HG02610 (cell line): Measurements from ENCODE around the gene CCDC80.
A peak's percentile ranks its signal among the peaks of the same experiment; 100 is the strongest.

Source experiments
- ATAC-seq: cut with Tn5 transposase; IDR thresholded peaks from one replicate; pipeline ENCODE4 v1.9.1; 2021; ENCODE audit warnings: mild to moderate bottlenecking, moderate library complexity; ENCODE audit not compliant: unreplicated experiment

CCDC80 gene

DNA sequence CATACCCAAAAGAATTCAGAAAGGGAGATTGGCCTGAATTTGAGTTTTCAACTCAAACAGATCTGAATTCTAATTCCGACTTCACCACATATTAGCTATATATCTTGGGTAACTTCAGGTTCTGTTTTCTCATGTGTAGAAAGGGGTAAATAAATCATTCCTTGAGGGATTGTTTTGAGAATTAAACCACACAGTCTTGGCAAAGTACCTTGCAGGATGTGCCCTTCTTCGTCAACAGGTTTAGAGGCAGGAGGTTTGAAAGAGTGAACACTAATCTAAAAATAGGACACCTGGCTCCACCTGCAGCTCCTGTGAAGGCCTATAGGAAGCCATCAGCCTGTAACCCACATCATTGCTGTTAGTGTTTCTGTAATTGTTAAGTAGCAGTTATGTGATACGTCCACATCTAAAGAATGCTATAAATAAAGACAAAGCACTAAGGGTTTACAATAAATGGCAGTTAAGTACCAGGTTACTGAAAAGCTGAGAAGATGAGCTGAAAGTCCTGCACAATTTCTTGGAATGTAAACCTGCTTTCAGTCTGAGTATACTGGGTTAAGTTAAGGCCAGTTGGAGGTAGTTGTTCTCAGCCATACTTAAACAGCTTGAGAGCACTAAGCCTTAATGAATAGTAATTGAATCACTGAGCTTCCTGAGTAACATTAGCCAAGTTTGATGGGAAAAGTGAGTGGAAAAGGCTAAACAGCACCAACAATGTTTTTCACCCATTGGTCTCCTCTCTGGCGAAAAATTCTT, 6.0 kb downstream of the CCDC80 start:
- ATAC-seq: no peak

DNA sequence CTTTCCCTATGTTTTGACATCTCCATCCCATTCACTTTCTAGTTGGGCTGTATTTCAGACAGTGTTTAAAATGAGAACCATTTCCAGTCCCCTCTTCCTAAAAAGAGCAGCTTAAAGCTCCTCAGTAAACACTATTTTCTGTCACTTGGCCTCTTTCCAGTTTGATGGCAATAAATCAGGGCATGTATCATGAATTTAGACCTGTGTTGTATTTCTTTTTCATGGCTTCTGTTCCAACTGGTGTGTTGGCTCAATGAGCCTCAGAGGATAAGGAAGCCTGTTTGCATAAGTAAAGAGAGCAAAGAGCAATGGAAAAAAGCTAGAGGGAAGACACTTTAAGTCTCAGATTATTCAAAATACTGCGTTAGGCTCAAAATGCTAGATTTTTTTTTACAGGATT, 7.2 kb downstream of the CCDC80 start:
- no peak for ATAC-seq

DNA sequence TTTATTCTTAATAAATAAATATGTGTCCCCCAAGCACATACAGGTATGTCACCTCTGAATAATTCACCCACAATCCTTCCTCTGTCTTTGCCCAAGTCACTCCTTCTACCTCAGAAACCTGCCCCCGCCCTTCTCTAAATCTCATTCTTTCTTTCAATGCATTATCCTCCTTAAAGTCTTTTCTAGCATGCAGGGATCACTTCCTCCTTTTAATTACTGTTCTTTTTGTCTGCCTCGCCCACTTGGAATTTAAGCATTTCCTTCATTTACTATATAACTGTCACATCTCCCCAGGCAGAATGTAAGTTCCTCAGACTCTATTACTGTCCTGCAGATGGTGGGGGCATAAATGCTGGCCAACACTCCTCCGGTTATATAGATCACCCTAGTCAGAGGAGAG, 7.8 kb downstream of the CCDC80 start:
- ATAC-seq: no peak

DNA sequence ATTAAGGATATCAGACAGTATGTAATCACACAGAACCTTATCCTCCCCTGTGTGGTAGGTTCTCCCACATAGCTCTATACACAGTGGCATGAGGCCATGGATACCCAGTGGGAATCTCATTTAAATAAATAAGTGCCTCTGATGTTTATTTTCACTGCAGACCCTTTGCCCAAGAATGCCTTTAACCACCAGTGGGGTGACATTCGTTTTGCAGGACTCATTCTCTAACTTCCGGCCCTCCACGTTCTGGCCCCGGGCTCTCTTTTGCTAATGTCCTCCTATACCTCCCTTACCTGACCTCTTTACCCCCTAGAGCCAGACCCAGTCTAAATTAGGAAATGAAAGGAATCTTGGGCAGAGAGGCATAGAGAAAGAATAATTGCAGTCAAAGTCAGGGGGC, 8.3 kb downstream of the CCDC80 start:
- no peak for ATAC-seq

DNA sequence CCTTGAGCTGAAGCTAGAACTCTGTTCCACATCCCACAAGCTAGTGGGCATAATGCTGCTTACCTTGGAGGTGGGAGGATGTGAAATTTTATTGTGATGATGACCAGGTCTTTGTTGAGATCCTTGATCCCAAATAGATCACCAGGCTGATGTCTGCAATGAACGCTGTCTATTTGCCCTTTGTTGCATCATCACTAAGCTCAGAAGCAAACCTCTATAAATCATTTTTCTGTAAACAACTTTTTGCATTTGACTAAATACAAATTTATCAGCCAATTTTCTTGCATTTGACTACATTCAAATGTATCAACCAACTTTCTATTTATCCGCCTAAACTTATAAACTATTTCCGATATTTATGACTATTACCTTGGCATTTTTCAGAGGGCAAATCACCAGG, 9.7 kb downstream of the CCDC80 start:
- no peak for ATAC-seq

DNA sequence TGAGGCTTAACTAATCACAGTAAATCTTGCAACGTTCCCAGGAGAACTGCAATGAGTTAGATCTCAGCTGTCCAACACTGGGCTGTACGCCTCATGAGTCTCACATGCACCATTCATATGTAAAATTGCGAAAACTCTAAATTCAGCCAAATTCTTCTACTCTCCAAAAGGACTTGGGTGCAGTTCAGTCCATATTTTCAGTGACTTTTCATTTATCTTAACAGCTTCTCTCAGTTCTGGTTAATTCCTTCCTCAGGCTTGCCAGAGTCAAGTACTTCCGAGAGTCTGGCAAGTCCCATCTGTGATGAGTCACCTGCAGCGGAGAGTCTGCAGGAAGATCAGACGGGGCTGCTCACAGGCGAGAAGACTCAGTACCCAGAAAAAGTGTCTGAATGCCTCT, 11.5 kb downstream of the CCDC80 start:
- ATAC-seq: peak; percentile 75

DNA sequence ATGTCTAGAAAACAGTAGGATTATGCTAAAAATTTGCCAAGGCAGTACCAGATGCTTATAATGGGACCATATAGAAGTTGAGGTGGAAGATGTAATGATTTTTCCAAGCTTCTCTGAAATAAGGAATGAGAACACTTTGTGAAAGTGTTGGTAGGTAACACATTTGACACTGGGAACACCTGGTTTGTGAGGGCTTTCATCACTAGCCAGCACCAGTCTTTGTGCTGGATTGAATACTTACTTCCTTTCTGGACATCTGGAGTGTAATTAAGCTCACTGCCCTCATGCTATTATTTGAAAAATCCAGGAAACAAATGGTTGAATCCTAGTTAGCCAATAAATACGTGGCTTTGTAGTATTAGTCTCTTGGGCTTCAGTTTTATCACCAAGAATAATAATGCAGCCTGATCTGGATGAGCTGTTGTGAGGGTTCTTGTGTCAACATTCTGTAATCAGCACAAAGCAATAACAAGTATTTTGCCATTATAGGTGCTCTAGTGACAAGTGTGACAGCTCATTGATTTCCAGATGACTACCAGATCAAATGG, 12.9 kb downstream of the CCDC80 start:
- ATAC-seq: no peak

DNA sequence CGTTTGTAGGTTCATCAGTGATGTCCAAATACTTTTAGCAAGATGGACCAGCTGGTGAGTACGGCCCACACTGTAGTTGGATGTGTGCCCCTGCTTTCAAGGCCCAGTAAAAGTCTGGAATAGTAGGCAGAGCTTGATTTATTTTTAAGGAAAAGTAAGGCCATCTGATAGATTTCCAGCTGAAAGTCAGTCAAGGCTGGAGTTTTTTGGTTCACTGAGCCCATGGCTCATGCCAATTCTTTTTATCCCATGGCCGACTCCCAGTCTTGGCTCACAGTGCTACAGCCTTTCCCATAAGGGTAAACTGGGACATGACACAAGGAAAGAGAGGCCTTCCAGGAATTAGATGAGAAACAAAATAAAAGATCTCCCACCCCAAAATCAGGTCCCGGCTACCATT, 13.5 kb downstream of the CCDC80 start:
- no peak for ATAC-seq

DNA sequence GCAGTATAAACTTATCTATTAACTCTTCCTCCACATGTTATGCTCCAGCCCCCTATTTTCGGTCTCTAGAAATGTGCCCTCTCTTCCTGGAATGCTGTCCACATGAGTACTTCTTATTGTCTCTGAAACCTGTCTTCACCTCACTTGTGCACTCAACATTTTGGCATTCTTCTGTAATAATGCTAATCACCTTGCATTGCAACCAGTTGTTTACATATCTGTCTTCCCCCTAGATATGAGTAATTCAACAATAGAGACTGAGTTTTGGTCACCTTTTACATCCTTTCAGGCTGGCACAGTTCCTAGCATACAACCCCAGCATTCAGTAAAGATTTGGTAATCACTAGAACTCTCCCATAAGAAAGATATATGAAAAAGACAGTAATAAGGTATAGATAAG, 17.2 kb downstream of the CCDC80 start:
- no peak for ATAC-seq

DNA sequence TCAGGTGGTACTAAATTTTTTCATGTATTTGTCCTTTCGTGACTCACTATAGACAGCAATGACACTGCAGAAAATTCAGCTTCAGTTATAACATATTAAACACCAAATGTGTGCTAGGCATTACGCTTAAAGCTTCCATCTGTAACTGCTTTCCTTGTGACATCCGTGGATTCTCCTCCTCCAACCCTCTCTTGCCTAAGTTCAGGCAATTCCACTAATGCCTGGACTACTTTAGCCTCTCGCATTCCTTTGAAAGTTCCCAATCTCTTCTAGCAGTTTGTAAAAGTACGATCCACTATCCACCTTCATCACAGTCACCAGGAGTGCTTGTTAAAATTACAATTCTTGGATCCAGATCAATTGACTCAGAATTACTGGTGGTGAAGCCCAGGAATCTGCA, 17.7 kb downstream of the CCDC80 start:
- ATAC-seq: no peak

DNA sequence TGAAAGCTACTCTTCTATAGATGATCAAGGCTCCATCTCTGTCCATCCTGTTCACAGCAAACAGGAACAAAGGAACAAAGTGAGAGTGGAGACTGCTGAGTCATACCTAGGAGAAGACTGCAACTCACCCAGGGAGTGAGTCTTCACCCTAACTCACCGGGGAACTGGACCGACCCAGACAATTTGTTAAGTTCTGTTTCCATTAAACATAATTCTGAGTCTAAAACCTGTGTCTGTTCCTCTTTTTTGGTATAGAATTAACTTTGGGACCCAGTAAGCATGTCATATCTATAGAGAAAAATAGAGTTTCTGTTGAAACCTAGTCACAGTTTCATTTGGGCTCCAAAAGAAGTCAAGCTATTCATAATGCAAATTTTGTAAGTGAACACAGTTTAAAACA, 21.6 kb downstream of the CCDC80 start:
- ATAC-seq: peak; percentile 79

DNA sequence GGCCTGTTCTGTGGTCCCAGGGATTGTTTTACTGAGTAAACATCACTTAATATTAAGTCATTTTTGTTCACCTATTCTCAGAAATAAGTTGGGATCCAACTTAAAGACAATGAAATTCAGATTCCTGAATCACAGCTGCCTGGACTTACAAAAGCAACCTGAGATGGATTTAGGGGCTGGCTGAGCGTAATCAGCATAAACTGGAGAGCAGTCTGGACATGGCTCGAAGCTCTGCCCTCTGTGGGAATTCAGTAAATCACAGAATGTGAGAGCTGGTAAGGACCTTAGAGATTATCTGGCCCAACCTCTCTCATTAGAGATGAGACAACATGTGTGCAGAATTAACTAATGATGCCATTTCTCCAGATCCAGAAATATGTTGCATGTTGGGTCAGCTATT, 23.7 kb downstream of the CCDC80 start:
- ATAC-seq: no peak

DNA sequence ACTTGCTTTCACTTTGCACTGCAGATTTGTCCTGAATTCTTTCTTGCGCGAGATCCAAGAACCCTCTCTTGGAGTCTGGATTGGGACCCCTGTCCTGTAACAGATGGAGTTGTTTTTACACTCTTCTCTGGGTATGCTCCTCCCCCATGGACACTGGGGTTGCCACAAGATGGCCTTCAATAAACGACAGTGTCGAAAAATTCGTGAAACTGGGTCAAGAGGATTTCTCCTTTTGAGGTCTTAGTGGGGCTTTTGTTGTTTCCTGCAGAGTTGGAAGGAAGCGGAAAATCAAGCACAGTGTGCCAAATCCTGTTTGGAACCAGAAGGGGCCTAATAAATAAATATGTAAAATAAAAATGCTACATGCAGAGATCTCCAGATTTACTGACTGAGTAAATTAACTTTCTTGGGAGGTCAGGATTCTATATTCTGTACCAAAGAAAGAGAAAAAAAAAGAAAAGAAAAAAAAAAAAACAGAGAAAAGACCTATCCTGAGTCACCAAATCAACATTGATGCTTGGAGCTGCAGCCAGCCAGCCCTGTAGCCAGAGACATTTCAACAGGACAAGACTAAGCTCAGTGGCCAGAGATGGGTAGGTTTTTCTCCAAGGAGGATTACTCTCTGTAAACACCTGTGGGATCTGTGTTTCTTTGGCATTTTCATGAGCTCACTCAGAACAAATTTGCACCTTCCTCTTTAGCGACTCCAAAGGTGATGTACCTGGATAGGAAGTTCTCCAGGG, 24.8 kb downstream of the CCDC80 start:
- no peak for ATAC-seq

DNA sequence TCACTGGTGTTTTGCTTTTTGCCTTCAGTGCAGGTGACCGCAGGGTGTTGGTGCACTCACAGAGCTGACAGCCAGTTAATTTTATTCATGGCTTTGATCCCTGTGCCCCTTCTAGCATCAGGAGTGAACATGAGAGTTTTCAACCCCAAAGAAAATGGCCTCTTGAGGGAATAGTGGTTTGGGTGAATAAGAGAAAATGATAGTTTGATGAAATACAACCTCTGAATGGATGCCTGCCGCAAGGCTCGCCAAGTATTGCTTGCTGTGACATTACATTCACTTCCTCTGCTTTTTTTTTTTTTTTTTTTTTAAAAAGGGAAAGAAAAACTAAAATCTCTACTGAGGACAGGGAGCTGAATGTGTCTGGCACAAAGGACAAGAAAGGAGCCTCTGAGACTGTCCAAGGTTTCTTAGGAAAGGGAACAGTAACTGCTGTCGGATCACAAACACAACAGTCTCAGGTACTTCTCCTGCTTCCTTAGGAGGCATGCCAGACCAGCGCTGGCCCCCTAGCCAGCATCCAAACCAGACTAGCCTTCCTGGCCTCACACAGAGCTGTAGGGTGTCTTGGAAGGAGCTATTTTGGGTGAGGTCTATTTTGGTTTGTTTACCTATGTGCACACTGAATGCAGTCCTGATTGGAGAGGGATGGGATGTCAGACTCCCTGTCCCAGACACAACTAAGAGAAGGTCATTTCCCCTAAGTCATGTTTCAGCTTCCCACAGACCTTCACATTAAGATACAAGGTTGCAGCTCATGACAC, 29.0 kb downstream of the CCDC80 start:
- no peak for ATAC-seq

DNA sequence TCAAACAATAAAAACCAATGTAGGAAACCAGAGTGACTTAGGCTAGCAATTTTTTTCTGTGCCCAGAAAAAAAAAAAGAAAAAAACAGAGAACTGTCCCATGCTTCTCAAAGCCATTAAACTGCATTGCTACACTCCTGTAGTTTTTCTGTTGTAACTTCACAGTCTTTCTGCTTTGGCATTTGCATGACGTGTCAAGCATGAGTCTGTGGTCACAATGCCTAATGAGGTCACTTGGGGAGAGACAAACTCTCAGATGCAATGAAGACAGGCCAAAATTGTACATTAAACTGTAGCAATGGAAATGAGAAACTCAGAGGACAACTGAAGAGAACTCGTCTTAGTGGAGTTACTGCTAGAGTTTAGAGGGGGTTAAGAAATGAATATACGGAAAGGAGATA, 30.8 kb downstream of the CCDC80 start:
- no peak for ATAC-seq

DNA sequence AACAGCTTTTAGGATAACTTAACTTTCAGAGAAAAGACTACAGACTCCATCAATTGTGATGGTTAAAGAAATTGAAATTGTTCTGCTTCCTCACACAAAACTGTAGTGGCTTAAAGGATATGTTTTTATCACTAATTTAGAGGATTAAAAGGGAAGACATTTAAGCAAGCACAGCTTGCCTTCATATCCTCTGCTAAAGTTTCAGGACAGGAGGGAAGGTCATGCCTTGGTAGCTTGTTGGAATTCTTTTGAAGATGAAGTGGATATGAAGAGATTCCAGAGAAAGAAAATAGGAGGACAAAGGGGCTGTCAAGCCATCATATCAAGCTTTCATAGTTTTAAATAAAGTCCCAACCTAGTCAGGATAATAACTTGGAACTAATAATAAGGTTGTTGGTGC, 33.1 kb downstream of the CCDC80 start:
- no peak for ATAC-seq

DNA sequence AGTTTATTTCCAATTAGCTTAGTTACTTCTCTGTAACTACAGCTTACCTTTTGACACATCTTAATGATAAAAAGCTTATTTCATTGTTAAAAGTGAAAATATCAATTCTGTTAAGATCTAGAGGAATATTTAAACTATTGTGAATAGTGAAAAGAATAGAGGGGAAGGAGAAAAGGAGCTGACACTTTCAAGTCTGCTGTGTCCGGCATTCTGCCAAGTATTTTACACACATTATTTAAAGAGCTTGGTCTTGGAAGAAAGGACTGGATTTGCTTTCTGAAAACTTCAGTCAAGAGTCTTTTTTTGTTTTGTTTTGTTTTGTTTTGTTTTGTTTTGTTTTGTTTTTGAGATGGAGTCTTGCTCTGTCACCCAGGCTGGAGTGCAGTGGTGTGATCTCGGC, 34.8 kb downstream of the CCDC80 start:
- no peak for ATAC-seq

DNA sequence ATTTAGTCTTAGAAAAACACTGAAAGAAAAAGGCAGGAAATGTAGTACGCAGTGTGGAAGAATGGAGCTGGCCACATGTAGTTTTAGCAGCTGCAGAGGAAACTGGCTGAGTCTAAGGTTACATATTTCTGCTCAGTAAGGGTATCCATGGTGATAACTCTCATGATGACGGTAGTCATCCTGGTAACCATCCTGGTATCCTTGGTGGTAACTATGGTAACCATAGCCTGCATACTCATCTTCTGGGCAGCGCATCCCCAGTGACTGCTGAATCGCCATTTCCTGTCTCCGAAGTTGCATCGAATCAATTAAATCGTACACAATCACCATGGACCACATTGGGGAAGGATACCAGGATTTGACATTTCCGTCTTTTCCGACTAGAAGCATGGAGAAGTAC, 35.7 kb downstream of the CCDC80 start:
- ATAC-seq: no peak

DNA sequence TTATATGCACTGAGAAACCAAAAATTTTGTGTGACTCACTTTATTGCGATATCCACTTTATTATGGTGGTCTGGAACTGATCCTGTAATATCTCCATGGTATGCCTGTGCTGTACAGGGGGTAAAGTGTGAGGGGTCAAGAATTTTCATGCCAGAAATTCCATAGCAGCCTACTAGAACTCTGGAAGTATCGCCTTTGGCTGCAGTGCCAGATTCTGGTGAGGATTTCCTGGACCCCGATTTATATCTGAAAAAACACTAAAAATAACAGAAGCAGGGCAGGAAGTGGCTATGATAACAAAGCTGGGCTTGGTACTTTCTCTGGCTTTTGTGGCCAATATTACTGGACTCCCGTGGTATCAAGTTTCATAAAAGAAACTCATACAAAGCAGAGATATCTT, 36.4 kb downstream of the CCDC80 start:
- ATAC-seq: no peak

DNA sequence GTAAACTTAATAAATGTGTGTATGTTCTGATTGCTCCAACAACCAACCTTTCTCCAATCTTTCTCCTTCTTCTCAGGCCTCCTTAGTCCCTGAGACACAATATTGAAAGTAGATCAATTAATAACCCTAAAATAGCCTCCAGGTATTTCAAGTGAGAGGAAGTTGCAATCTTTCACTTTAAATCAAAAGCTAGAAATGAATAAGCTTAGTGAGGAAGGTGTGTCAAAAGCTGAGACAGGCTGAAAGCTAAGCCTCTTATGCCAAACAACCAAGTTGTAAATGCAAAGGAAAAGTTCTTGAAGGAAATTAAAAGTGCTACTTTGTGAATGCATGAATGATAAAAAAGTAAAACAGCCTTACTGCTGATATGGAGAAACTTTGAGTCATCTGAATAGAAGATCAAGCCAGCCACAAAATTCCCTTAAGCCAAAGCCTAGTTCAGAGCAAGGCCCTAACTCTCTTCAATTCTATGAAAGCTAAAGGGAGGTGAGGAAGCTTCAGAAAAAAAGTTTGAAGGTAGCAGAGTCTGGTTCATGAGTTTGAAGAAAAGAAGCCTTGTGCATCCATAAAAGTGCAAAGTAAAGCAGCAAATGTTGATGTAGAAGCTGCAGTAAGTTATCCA, 38.6 kb downstream of the CCDC80 start:
- ATAC-seq: peak; percentile 85

DNA sequence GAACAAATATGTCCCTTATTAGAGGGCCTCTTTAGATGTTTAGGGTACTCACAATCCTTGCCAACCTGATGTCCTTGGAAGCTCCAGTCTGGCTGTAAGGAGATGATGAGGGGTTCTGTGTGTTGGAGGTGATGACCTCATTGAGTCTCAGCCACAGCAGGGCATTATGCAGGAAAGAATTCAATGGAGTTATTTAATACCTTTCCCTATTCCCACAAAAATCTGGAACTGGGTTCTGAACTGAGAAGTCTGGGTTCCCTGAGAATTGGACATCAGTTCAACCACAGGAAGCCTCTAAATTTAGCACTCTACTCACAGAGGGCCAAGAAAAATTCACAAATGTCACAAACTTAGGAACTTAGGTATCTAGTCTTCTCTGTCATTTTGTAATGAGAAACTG, 42.2 kb downstream of the CCDC80 start:
- ATAC-seq: no peak
